K562 (cell line): ENCODE results near the gene KCNA10. TPM values are rescaled to one million over a fixed set of nuclear protein-coding genes. Genes with fewer than 3 reads are reported as not detected.

Experiments
- ATAC-seq: fragments of 200-7000 bp; cut with Tn5 transposase; 3 replicates; pipeline ENCODE4 v1.9.1; 2020; ENCODE audit warnings: moderate library complexity
- BruUV-seq: library from RNA; stranded (reverse); fragments of 400-500 nt; replicated peaks from 2 replicates; lab custom pipeline; 2021; lab: Mats Ljungman, UMichigan
- CTCF ChIA-PET: fragments of 300-600 bp; formaldehyde crosslinking; extraction: SDS; loops from one replicate; lab custom pipeline; 2021; ENCODE audit warnings: low intra/inter-chr PET ratio; lab: Yijun Ruan, JAX
- POLR2A ChIA-PET: fragments of 300-600, 350-650 bp; sonication (Branson Sonifier 250); formaldehyde crosslinking; extraction: SDS; loops from one replicate; lab custom pipeline; 2021; ENCODE audit warnings: antibody characterized with exemption, inconsistent platforms; lab: Yijun Ruan, JAX
- DNase-seq, 4 experiments: peaks; one replicate each; pipeline versions ENCODE4 v3.0.0 to v3.0.0-alpha.2; 2011 to 2018; ENCODE audit warnings: low spot score in 3 of 4, mixed read lengths in 3 of 4; ENCODE audit errors: extremely low read depth in 1 of 4
- FAIRE-seq: peaks from 2 replicates; lab custom pipeline; 2011; peaks lifted over from hg19 to GRCh38; lab: Jason Lieb, UNC
- H2AFZ ChIP-seq: 2 replicates; pipeline ENCODE4 v1.6.0; 2011; ENCODE audit warnings: low read depth, low read length, control low read depth, inconsistent platforms
- H3K27ac ChIP-seq: fragments of 200-600 bp; 3 replicates; pipeline ENCODE4 v1.8.0; 2011; ENCODE audit warnings: low read depth, mild to moderate bottlenecking, control low read depth, inconsistent platforms, low read length, moderate library complexity, mixed read lengths; ENCODE audit errors: extremely low read depth
- H3K27me3 ChIP-seq, 2 experiments: fragments of 300-600 bp in 1 of 2; 2 replicates in 1 of 2; 3 replicates in 1 of 2; pipeline versions ENCODE4 v1.6.0 to v1.8.0; 2011; ENCODE audit warnings: inconsistent platforms in 2 of 2, low read length in 2 of 2, mild to moderate bottlenecking in 1 of 2, mixed read lengths in 1 of 2, moderate library complexity in 1 of 2; ENCODE audit not compliant: control insufficient read depth in 2 of 2, insufficient read depth in 2 of 2
- H3K36me3 ChIP-seq: fragments of 300-600 bp; 3 replicates; pipeline ENCODE4 v1.8.0; 2011; ENCODE audit warnings: mild to moderate bottlenecking, low read length, inconsistent platforms; ENCODE audit not compliant: control insufficient read depth, insufficient read depth
- H3K4me1 ChIP-seq, 2 experiments: fragments of 200-600 bp in 1 of 2; replicated peaks in 1 of 2; 2 replicates in 1 of 2; 3 replicates in 1 of 2; pipeline versions ENCODE4 v1.5.1 to v1.8.0; 2011; ENCODE audit warnings: inconsistent platforms in 2 of 2, low read length in 2 of 2, mild to moderate bottlenecking in 1 of 2, mixed read lengths in 1 of 2, moderate library complexity in 1 of 2; ENCODE audit not compliant: control insufficient read depth in 2 of 2, insufficient read depth in 2 of 2
- H3K4me2 ChIP-seq: 2 replicates; pipeline ENCODE4 v1.6.1; 2011; ENCODE audit warnings: low read length, control low read depth, inconsistent platforms, mixed read lengths; ENCODE audit not compliant: insufficient read depth
- H3K4me3 ChIP-seq: fragments of 200-600 bp; sonication (generic), shearing (Covaris generic); 2 replicates; pipeline ENCODE4 v1.5.1; 2016; ENCODE audit warnings: control low read depth, inconsistent platforms
- H3K79me2 ChIP-seq: fragments of 200-600 bp; 3 replicates; pipeline ENCODE4 v1.8.0; 2011; ENCODE audit warnings: low read length, inconsistent platforms; ENCODE audit not compliant: control insufficient read depth, insufficient read depth
- H3K9ac ChIP-seq, 2 experiments: 2 replicates each; pipeline versions ENCODE4 v1.6.0 to v1.6.1; 2011; ENCODE audit warnings: low read depth in 2 of 2, low read length in 2 of 2, control low read depth in 1 of 2, inconsistent platforms in 1 of 2, mild to moderate bottlenecking in 1 of 2, mixed read lengths in 1 of 2; ENCODE audit not compliant: insufficient read depth in 1 of 2
- H3K9me1 ChIP-seq: one replicate; pipeline ENCODE4 v1.6.0; 2011; ENCODE audit warnings: inconsistent platforms, mild to moderate bottlenecking, low read length, moderate library complexity; ENCODE audit not compliant: control insufficient read depth, insufficient read depth
- H3K9me3 ChIP-seq: replicated peaks from 2 replicates; pipeline ENCODE4 v1.5.1; 2011; ENCODE audit warnings: low read depth, low read length, inconsistent platforms; ENCODE audit not compliant: control insufficient read depth, insufficient read depth
- H4K20me1 ChIP-seq: replicated peaks from 2 replicates; pipeline ENCODE4 v1.6.1; 2011; ENCODE audit warnings: low read length, inconsistent platforms, mixed read lengths; ENCODE audit not compliant: control insufficient read depth, insufficient read depth
- EP300 ChIP-seq: IDR thresholded peaks from 2 replicates; pipeline ENCODE4 v1.6.1; 2012; ENCODE audit warnings: low read length, improper control_type of control experiment
- FOXA1 ChIP-seq: fragments of 450-650 bp; IDR thresholded peaks from 2 replicates; pipeline ENCODE4 v1.6.1; 2016; ENCODE audit warnings: mild to moderate bottlenecking, borderline replicate concordance
- GATAD2B ChIP-seq: fragments of 450-650 bp; IDR thresholded peaks from 2 replicates; pipeline ENCODE4 v1.6.1; 2017; ENCODE audit warnings: mild to moderate bottlenecking, borderline replicate concordance
- HDAC6 ChIP-seq: IDR thresholded peaks from 2 replicates; pipeline ENCODE4 v1.6.1; 2012; ENCODE audit warnings: low read depth, mild to moderate bottlenecking, control low read depth, inconsistent platforms, low read length, moderate library complexity
- NEUROD1 ChIP-seq: fragments of 150-350 bp; IDR thresholded peaks from 2 replicates; pipeline ENCODE4 v1.6.1; 2014; ENCODE audit warnings: borderline replicate concordance, low read length, low read depth; ENCODE audit not compliant: partially characterized antibody
- NR2C1 ChIP-seq, 2 experiments: fragments of 450-650 bp; IDR thresholded peaks; 2 replicates each; pipeline ENCODE4 v1.6.1; 2017; ENCODE audit warnings: mild to moderate bottlenecking in 2 of 2, antibody characterized with exemption in 1 of 2, inconsistent platforms in 1 of 2, missing compliant biosample characterization in 1 of 2, missing genetic modification characterization in 1 of 2
- RFX1 ChIP-seq: fragments of 450-650 bp; IDR thresholded peaks from 2 replicates; pipeline ENCODE4 v1.6.1; 2016; ENCODE audit warnings: mild to moderate bottlenecking, moderate library complexity
- STAT5B ChIP-seq: fragments of 250-450 bp; sonication (Bioruptor Pico); IDR thresholded peaks from 2 replicates; pipeline ENCODE4 v1.8.0; 2021; ENCODE audit warnings: mild to moderate bottlenecking, inconsistent platforms
- ZNF23 ChIP-seq: fragments of 250-450 bp; sonication (Bioruptor Pico); IDR thresholded peaks from 2 replicates; pipeline ENCODE4 v1.4.0; 2020; ENCODE audit warnings: mild to moderate bottlenecking
- ZNF79 ChIP-seq: fragments of 250-450 bp; sonication (Bioruptor Pico); IDR thresholded peaks from 2 replicates; pipeline ENCODE4 v1.4.0; 2020; ENCODE audit warnings: low read depth, mild to moderate bottlenecking, moderate library complexity
- WGBS: fragments of 100-300 bp; shearing (Covaris generic); methylation state at CpG from one replicate; pipeline ENCODE4 v1.1.6; 2016; ENCODE audit warnings: low coverage, mixed read lengths; ENCODE audit not compliant: insufficient coverage; ENCODE audit errors: missing lambda C conversion rate; 5-methylcytosine and 5-hydroxymethylcytosine counted together
- in situ Hi-C: fragments of 300-500 bp; cut with MboI; formaldehyde crosslinking; loops from 4 replicates; pipeline ENCODE4 v1.15.0; 2018; ENCODE audit warnings: inconsistent platforms, mixed read lengths
- intact Hi-C: fragments of 100-400 bp; cut with micrococcal nuclease; formaldehyde crosslinking; loops from 2 replicates; pipeline ENCODE4 v1.14.2; 2022
- polyA plus RNA-seq, 8 experiments: library from polyadenylated mRNA; depleted of rRNA in 4 of 8; stranded (reverse) in 5 of 8; unstranded in 3 of 8; fragments of >200 nt; fragmentation: Nextera tagmentation in 2 of 8; fragmentation: Illumina TruSeq in 1 of 8; extraction: Ambion mirVana in 2 of 8; extraction: Trizol in 1 of 8; gene quantifications; 2 replicates each; pipeline versions ENCODE4 v1.2.1 to v1.2.3, GENCODE V29; 2011 to 2014; ENCODE audit warnings: inconsistent platforms in 1 of 8, missing spikeins in 1 of 8
- total RNA-seq, 7 experiments: library from RNA; depleted of rRNA in 6 of 7; stranded (reverse); fragments of >200 nt in 6 of 7; fragmentation: Illumina TruSeq in 2 of 7; extraction: Trizol in 2 of 7; gene quantifications; 2 replicates each; pipeline versions ENCODE4 v1.2.1 to v1.2.3, GENCODE V29; 2011 to 2021; ENCODE audit warnings: low replicate concordance in 1 of 7
- TF ChIP-seq, protein P1 (sequence below): fragments of 250-450 bp; sonication (Bioruptor Pico); IDR thresholded peaks from 2 replicates; pipeline ENCODE4 v1.4.0; 2020; ENCODE audit warnings: mild to moderate bottlenecking, moderate library complexity
- TF ChIP-seq, protein P2 (sequence below), 2 experiments: IDR thresholded peaks; 2 replicates each; pipeline ENCODE4 v1.6.1; 2011; ENCODE audit warnings: borderline replicate concordance in 1 of 2, control low read depth in 1 of 2, low read depth in 1 of 2, low read length in 1 of 2, mild to moderate bottlenecking in 1 of 2, mixed read lengths in 1 of 2, moderate library complexity in 1 of 2; ENCODE audit not compliant: insufficient read depth in 1 of 2, insufficient read length in 1 of 2, poor library complexity in 1 of 2, severe bottlenecking in 1 of 2; ENCODE audit errors: extremely low read depth in 1 of 2
- TF ChIP-seq, protein P3 (sequence below): fragments of 250-450 bp; sonication (Bioruptor Pico); IDR thresholded peaks from 2 replicates; pipeline ENCODE4 v1.8.0; 2022; ENCODE audit warnings: moderate library complexity, mild to moderate bottlenecking, inconsistent platforms
- TF ChIP-seq, protein P4 (sequence below): sonication (generic); formaldehyde crosslinking; IDR thresholded peaks from 2 replicates; pipeline ENCODE4 v1.8.0; 2022; ENCODE audit warnings: missing genetic modification reagents, mild to moderate bottlenecking, borderline replicate concordance

Gene KCNA10
- total and polyA plus RNA-seq, 9 of the 15 experiments (the other 6 are each of a cell fraction or from before 2014, with no cell fraction given): not detected

- no peaks in the 10 kb centered on the region for H3K9me1 ChIP-seq
- no peak overlapping the region for H3K9ac ChIP-seq
- ChIA-PET CTCF (no interaction called here), POLR2A (no interaction called here)
- H3K9me3 ChIP-seq: no peaks in the 10 kb centered on the region
- H3K4me1 ChIP-seq: no peaks in the 10 kb centered on the region
- no peaks in the 10 kb centered on the region for H3K79me2 ChIP-seq
- H3K27me3 ChIP-seq: no peaks in the 10 kb centered on the region; a peak in 1 of 5 replicates
- H3K4me3 ChIP-seq: no peak overlapping the region
- peaks cover 4% of the 10 kb centered on the region; the same call in 1 of the 2 replicates for H4K20me1 ChIP-seq
- ATAC-seq (no peak), FAIRE-seq (no peak), DNase-seq (no peak)
- under 1% methylated on average over 7 of the region's 7 CpGs for WGBS
- H2AFZ ChIP-seq: no peak overlapping the region
- intact Hi-C loops (no loop called here), in situ Hi-C loops (no loop called here)
- H3K36me3 ChIP-seq: no peaks in the 10 kb centered on the region
- BruUV-seq: no TSS peak
- H3K4me2 ChIP-seq: no peak overlapping the region
- no peak overlapping the region for H3K27ac ChIP-seq
- TF ChIP-seq FOXA1 (no peak), ZNF79 (CRISPR knock-in tag) (no peak), GATAD2B (no peak), EP300 (no peak), STAT5B (CRISPR knock-in tag) (no peak), HDAC6 (no peak), NR2C1 (IDR thresholded peaks at IDR 0.05) (no peak), NR2C1 (tag; IDR thresholded peaks at IDR 0.05) (no peak), NEUROD1 (no peak), RFX1 (no peak), ZNF23 (CRISPR knock-in tag) (no peak)
- TF ChIP-seq, protein P1, sequence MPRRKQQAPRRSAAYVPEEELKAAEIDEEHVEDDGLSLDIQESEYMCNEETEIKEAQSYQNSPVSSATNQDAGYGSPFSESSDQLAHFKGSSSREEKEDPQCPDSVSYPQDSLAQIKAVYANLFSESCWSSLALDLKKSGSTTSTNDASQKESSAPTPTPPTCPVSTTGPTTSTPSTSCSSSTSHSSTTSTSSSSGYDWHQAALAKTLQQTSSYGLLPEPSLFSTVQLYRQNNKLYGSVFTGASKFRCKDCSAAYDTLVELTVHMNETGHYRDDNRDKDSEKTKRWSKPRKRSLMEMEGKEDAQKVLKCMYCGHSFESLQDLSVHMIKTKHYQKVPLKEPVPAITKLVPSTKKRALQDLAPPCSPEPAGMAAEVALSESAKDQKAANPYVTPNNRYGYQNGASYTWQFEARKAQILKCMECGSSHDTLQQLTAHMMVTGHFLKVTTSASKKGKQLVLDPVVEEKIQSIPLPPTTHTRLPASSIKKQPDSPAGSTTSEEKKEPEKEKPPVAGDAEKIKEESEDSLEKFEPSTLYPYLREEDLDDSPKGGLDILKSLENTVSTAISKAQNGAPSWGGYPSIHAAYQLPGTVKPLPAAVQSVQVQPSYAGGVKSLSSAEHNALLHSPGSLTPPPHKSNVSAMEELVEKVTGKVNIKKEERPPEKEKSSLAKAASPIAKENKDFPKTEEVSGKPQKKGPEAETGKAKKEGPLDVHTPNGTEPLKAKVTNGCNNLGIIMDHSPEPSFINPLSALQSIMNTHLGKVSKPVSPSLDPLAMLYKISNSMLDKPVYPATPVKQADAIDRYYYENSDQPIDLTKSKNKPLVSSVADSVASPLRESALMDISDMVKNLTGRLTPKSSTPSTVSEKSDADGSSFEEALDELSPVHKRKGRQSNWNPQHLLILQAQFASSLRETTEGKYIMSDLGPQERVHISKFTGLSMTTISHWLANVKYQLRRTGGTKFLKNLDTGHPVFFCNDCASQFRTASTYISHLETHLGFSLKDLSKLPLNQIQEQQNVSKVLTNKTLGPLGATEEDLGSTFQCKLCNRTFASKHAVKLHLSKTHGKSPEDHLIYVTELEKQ: no peak
- TF ChIP-seq, protein P2, sequence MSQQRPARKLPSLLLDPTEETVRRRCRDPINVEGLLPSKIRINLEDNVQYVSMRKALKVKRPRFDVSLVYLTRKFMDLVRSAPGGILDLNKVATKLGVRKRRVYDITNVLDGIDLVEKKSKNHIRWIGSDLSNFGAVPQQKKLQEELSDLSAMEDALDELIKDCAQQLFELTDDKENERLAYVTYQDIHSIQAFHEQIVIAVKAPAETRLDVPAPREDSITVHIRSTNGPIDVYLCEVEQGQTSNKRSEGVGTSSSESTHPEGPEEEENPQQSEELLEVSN (IDR thresholded peaks at IDR 0.05; ENCODE audit: borderline replicate concordance in 1 of 2, extremely low read depth in 1 of 2, insufficient read depth in 1 of 2, insufficient read length in 1 of 2, low read depth in 1 of 2, low read length in 1 of 2, poor library complexity in 1 of 2, severe bottlenecking in 1 of 2): no peak
- TF ChIP-seq, protein P3, sequence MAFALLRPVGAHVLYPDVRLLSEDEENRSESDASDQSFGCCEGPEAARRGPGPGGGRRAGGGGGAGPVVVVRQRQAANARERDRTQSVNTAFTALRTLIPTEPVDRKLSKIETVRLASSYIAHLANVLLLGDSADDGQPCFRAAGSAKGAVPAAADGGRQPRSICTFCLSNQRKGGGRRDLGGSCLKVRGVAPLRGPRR: no peak
- TF ChIP-seq, protein P4, sequence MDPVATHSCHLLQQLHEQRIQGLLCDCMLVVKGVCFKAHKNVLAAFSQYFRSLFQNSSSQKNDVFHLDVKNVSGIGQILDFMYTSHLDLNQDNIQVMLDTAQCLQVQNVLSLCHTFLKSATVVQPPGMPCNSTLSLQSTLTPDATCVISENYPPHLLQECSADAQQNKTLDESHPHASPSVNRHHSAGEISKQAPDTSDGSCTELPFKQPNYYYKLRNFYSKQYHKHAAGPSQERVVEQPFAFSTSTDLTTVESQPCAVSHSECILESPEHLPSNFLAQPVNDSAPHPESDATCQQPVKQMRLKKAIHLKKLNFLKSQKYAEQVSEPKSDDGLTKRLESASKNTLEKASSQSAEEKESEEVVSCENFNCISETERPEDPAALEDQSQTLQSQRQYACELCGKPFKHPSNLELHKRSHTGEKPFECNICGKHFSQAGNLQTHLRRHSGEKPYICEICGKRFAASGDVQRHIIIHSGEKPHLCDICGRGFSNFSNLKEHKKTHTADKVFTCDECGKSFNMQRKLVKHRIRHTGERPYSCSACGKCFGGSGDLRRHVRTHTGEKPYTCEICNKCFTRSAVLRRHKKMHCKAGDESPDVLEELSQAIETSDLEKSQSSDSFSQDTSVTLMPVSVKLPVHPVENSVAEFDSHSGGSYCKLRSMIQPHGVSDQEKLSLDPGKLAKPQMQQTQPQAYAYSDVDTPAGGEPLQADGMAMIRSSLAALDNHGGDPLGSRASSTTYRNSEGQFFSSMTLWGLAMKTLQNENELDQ (CRISPR knock-in tag): no peak
Observed at GRCh38 chr1:110540891-110541685, 22.1 kb upstream of the KCNA10 start.
